C1 segment of cervical spinal cord (tissue), 14 donors: ENCODE data around the gene ELF1.
"Not testable (repeated sequence)": the region's sequence is repeated elsewhere in the genome, so short reads cannot be mapped to it uniquely, and the experiment has no call there.

ENCODE experiments used
- DNase-seq, 14 donors: peaks; one replicate each; lab custom pipeline; 2025; lab: John Stamatoyannopoulos, UW

Gene ELF1

GRCh38 chr13:40983259-40983658 lies 35.9 kb downstream of the ELF1 start:
- DNase-seq = peak in 1 of 14 donors; percentile 27

GRCh38 chr13:40982772-40983171 lies 36.3 kb downstream of the ELF1 start:
- DNase-seq = no peak

- no peak for DNase-seq
Observed at GRCh38 chr13:40981949-40982348, 37.2 kb downstream of the ELF1 start.

DNA sequence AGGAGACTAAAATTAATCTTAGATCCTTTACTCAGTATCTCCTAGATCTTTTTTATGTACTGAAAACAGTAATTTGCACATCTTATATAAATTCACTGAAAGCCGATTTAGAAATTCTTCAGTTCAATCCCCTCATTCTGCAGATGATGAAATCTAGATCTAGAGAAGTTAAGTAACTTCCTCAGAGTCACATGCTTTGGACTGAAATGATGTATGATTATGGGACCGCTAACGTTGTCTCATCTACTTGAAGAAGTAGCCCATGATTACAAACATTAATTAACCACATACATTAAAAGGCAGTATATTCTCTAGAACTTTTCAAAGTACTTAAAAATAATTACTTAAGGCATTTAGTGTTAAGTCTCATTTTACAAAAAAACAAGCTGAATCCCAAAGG lies 37.8 kb downstream of the ELF1 start:
- DNase-seq = no peak

DNA sequence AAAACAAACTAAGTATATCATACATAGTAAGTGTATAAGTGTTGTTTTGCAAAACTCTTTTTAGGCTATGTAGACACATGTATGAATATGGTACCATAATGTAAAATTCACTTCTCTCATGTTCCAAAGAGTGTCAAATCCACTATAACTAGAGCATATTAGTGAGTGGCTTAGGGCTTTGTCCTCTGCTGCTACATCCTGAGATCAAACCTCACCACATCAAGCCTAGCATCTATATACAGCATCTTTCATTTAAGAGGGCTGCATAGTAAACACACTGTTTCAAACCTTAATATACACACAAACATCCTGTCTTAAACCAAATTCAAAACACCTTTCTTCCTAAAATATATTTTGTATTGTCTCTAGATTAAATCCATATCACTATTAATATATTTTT lies 38.7 kb downstream of the ELF1 start:
- DNase-seq = no peak

- DNase-seq = no peak
Observed at GRCh38 chr13:40979232-40979631, 39.9 kb downstream of the ELF1 start.

DNA sequence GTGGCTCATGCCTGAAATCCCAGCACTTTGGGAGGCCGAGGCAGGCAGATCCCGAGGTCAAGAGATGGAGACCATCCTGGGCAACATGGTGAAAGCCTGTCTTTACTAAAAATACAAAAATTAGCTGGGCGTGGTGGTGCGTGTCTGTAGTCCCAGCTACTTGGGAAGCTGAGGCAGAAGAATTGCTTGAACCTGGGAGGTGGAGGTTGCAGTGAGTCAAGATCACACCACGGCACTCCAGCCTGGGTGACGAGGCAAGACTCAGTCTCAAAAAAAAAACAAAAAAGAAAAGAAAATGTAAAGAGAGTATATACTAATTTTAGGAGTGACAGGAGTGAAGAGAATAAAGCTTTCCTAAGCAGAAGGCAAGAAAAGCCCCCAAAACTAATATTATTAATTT lies 41.0 kb downstream of the ELF1 start:
- not testable (repeated sequence) for DNase-seq

DNA sequence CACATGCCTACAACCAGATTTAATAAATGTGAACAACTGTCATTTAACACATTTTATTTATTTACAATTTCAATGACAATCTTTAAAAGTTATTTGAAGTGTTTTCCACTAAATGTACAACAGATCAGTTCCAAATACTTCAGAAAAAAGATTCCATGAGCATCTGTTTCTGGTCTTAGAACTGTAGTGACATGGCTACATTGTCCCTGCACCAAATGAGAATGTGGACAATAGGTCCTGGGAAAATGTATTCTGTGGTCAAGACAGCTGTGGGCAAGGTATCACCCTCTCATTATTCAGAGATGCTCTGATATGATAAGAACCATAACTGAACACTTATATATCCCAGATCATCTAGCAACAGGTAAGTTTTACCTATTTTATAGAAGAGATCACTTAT lies 43.7 kb downstream of the ELF1 start:
- no peak for DNase-seq

DNA sequence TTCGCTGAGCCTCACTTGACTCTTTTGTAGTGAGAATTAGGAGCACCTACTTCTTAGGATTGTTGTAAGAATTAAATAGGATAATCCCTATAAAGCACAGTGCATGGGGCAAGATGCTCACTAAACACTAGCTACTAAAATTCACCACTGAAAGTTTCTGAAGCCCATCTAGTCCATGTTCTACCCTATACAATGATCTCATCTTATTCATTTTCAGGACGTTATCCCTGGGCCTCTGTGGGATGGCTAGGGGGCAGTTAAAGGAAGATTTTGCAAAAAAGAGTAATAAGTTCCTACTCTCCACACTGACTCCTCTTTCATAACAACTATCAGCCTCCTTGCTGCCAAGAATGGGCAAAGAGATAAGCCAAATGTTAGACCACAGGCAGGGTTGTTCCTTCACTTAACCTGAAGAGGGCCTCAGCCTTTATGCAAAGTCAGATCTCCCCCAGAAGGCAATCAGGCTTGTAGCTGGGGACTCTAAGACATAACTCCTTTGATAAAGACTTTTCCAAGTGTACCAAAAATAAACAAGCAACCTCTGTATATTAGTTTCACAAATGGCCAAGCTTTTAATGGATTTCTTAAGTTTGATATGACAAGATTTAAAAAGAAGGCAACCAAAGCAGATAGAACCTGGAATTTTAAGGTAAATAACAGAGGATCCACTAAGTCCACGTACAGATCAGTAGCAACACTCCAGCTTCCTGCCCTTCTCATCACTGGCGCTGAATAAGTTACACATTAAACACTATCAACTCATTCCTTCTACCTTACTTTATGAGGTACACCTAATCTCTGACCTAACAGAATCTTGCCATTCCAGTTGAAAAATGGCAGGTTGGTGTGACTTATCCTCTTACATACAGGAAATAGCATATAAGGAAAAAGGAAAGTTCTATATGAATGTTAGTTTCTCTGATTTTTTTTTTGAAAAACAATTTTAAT lies 44.4 kb downstream of the ELF1 start:
- no peak for DNase-seq

- DNase-seq = no peak
Observed at GRCh38 chr13:40973409-40973808, 45.7 kb downstream of the ELF1 start.

DNA sequence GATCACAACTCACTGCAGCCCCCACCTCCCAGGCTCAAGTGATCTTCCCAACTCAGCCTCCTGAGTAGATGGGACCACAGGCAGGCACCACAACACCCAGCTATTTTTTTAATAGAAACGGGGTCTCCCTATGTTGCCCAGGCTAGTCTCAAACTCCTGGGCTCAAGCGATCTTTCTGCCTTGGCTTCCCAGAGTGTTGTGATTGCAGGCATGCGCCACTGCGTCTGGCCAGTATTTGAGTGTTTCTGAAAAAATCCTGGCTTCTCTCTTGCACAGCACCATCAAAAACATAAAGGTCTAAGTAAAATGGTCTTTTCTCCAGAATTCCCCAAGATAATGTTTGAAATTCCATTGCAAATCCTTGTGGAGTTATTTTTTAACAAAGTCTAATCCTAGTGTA lies 47.8 kb downstream of the ELF1 start:
- DNase-seq = no peak

DNA sequence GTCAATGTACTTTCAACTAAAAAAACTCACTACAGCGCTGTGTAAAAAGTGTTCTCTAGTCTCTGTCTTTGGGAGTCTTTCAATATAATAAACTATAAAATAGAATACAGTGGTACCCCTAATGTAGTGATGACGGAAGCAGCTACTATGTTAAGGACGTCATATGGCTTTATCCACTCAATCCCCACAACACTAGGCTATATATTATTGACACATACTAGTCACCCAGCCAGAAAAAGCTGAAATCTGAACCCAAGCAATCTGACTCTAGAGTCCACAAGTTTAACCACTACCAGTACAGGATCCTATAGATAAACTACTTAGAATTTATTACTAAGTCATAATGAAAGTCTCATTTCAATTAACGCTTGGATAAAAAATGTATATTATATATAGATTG lies 48.3 kb downstream of the ELF1 start:
- DNase-seq = no peak

GRCh38 chr13:40969169-40969901 lies 49.8 kb downstream of the ELF1 start:
- DNase-seq = no peak

DNA sequence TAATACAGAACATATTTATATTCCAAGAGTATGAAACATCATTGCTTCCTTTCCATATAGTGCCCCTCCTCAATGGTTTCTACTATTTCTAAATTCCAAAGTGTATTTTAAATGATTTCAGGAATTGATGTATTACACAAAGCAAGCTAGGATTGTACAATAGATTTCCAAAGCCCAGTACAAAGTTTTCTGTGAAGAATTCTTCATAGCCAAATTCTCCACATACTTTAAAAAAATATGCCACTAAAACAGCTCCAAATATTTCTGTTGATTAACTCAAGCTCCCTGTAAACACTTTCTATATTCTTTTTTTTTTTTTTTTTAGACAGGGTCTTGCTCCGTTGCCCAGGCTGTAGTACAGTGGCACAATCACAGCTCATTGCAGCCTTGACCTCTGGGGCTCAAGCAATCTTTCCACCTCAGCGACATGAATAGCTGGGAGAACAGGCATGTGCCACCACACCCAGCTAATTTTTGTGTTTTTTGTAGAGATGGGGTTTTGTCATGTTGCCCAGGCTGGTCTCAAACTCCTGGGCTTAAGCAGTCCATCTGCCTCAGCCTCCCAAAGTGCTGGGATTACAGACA lies 50.6 kb downstream of the ELF1 start:
- DNase-seq = no peak

DNA sequence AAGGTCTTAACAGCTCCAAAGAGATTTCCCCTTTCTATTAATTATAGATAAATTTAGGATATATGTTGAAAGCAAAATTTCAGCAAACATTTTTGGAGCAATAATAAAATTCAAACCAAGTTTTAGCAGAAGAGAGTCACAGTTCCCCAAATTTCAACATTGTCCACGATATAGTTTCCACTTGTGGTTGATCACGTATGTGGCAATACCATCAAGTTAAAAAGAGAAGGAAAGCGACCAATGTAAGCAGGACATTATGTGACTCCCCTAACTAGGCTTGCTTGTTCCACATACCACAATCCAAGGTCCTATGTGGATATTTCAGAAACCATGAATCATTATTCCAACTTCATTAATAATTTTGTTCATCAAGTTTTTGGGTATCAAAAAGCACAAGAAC lies 52.8 kb downstream of the ELF1 start:
- DNase-seq = no peak

GRCh38 chr13:40963927-40964326 lies 55.2 kb downstream of the ELF1 start:
- DNase-seq = no peak

GRCh38 chr13:40961826-40962225 lies 57.3 kb downstream of the ELF1 start:
- DNase-seq = no peak

GRCh38 chr13:40961214-40961613 lies 57.9 kb downstream of the ELF1 start:
- no peak for DNase-seq

- no peak for DNase-seq
Observed at GRCh38 chr13:40960716-40961115, 58.4 kb downstream of the ELF1 start.

DNA sequence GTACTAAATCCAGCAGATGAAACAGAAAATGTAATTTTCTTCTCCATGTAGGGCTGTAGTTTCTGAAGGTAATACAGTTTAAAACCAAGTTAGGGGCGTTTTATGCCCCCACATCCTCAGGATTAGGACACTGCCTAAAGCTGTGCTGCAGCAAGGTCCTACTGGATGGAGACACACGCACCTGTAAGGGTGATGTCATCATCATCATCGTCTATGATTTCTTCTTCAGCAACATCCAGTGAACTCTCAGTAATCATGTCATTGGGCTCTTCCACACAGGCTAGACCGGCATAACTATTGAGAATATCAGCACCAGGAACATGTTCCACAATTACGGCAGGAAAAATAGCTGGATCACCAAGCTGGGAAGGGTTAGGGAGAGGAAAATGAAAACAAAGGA lies 60.5 kb downstream of the ELF1 start:
- no peak for DNase-seq

GRCh38 chr13:40946485-40946884 lies 72.6 kb downstream of the ELF1 start:
- DNase-seq = no peak

DNA sequence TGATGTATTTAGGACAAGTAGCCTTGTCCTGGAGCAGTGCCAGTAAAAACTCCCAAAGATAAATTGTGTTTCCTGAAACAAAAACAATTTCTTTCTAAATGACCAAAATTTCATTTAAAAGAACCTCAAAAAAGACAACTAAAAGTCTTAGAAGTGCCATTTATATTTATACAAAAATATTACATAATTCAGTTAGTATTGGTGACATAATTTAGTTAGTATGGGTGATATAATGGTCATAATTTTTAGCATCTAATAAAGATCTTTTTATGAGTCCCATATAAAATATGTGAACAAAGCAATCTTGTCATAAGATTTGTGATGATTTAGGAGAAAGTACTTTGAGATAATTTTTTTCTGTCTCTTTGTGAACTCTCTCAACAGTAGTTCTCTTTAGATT lies 76.0 kb downstream of the ELF1 start:
- no peak for DNase-seq

- DNase-seq = no peak
Observed at GRCh38 chr13:40941581-40941980, 77.5 kb downstream of the ELF1 start.
